K562 (cell line): ENCODE measurements around the gene KLHL29. TPM values are rescaled to one million over a fixed set of nuclear protein-coding genes. Genes with fewer than 3 reads are reported as not detected.

Experiments used
- ATAC-seq: fragments of 200-7000 bp; cut with Tn5 transposase; 3 replicates; pipeline ENCODE4 v1.9.1; 2020; ENCODE audit warnings: moderate library complexity
- BruUV-seq: library from RNA; stranded (reverse); fragments of 400-500 nt; replicated peaks from 2 replicates; lab custom pipeline; 2021; lab: Mats Ljungman, UMichigan
- CTCF ChIA-PET: fragments of 300-600 bp; formaldehyde crosslinking; extraction: SDS; loops from one replicate; lab custom pipeline; 2021; ENCODE audit warnings: low intra/inter-chr PET ratio; lab: Yijun Ruan, JAX
- POLR2A ChIA-PET: fragments of 300-600, 350-650 bp; sonication (Branson Sonifier 250); formaldehyde crosslinking; extraction: SDS; loops from one replicate; lab custom pipeline; 2021; ENCODE audit warnings: antibody characterized with exemption, inconsistent platforms; lab: Yijun Ruan, JAX
- DNase-seq, 4 experiments: peaks; one replicate each; pipeline versions ENCODE4 v3.0.0 to v3.0.0-alpha.2; 2011 to 2018; ENCODE audit warnings: low spot score in 3 of 4, mixed read lengths in 3 of 4; ENCODE audit errors: extremely low read depth in 1 of 4
- FAIRE-seq: peaks from 2 replicates; lab custom pipeline; 2011; peaks lifted over from hg19 to GRCh38; lab: Jason Lieb, UNC
- H2AFZ ChIP-seq: 2 replicates; pipeline ENCODE4 v1.6.0; 2011; ENCODE audit warnings: low read depth, low read length, control low read depth, inconsistent platforms
- H3K27ac ChIP-seq: fragments of 200-600 bp; 3 replicates; pipeline ENCODE4 v1.8.0; 2011; ENCODE audit warnings: low read depth, mild to moderate bottlenecking, control low read depth, inconsistent platforms, low read length, moderate library complexity, mixed read lengths; ENCODE audit errors: extremely low read depth
- H3K27me3 ChIP-seq, 2 experiments: fragments of 300-600 bp in 1 of 2; 2 replicates in 1 of 2; 3 replicates in 1 of 2; pipeline versions ENCODE4 v1.6.0 to v1.8.0; 2011; ENCODE audit warnings: inconsistent platforms in 2 of 2, low read length in 2 of 2, mild to moderate bottlenecking in 1 of 2, mixed read lengths in 1 of 2, moderate library complexity in 1 of 2; ENCODE audit not compliant: control insufficient read depth in 2 of 2, insufficient read depth in 2 of 2
- H3K36me3 ChIP-seq: fragments of 300-600 bp; 3 replicates; pipeline ENCODE4 v1.8.0; 2011; ENCODE audit warnings: mild to moderate bottlenecking, low read length, inconsistent platforms; ENCODE audit not compliant: control insufficient read depth, insufficient read depth
- H3K4me1 ChIP-seq, 2 experiments: fragments of 200-600 bp in 1 of 2; replicated peaks in 1 of 2; 2 replicates in 1 of 2; 3 replicates in 1 of 2; pipeline versions ENCODE4 v1.5.1 to v1.8.0; 2011; ENCODE audit warnings: inconsistent platforms in 2 of 2, low read length in 2 of 2, mild to moderate bottlenecking in 1 of 2, mixed read lengths in 1 of 2, moderate library complexity in 1 of 2; ENCODE audit not compliant: control insufficient read depth in 2 of 2, insufficient read depth in 2 of 2
- H3K4me2 ChIP-seq: 2 replicates; pipeline ENCODE4 v1.6.1; 2011; ENCODE audit warnings: low read length, control low read depth, inconsistent platforms, mixed read lengths; ENCODE audit not compliant: insufficient read depth
- H3K4me3 ChIP-seq: fragments of 200-600 bp; sonication (generic), shearing (Covaris generic); 2 replicates; pipeline ENCODE4 v1.5.1; 2016; ENCODE audit warnings: control low read depth, inconsistent platforms
- H3K79me2 ChIP-seq: fragments of 200-600 bp; 3 replicates; pipeline ENCODE4 v1.8.0; 2011; ENCODE audit warnings: low read length, inconsistent platforms; ENCODE audit not compliant: control insufficient read depth, insufficient read depth
- H3K9ac ChIP-seq, 2 experiments: 2 replicates each; pipeline versions ENCODE4 v1.6.0 to v1.6.1; 2011; ENCODE audit warnings: low read depth in 2 of 2, low read length in 2 of 2, control low read depth in 1 of 2, inconsistent platforms in 1 of 2, mild to moderate bottlenecking in 1 of 2, mixed read lengths in 1 of 2; ENCODE audit not compliant: insufficient read depth in 1 of 2
- H3K9me1 ChIP-seq: one replicate; pipeline ENCODE4 v1.6.0; 2011; ENCODE audit warnings: inconsistent platforms, mild to moderate bottlenecking, low read length, moderate library complexity; ENCODE audit not compliant: control insufficient read depth, insufficient read depth
- H3K9me3 ChIP-seq: replicated peaks from 2 replicates; pipeline ENCODE4 v1.5.1; 2011; ENCODE audit warnings: low read depth, low read length, inconsistent platforms; ENCODE audit not compliant: control insufficient read depth, insufficient read depth
- H4K20me1 ChIP-seq: replicated peaks from 2 replicates; pipeline ENCODE4 v1.6.1; 2011; ENCODE audit warnings: low read length, inconsistent platforms, mixed read lengths; ENCODE audit not compliant: control insufficient read depth, insufficient read depth
- CREB5 ChIP-seq: fragments of 250-450 bp; sonication (Bioruptor Pico); IDR thresholded peaks from 2 replicates; pipeline ENCODE4 v1.5.0; 2020; ENCODE audit warnings: mild to moderate bottlenecking
- DPF2 ChIP-seq: fragments of 450-650 bp; IDR thresholded peaks from 2 replicates; pipeline ENCODE4 v1.6.1; 2016
- ETS2 ChIP-seq: IDR thresholded peaks from 2 replicates; pipeline ENCODE4 v1.6.1; 2016; ENCODE audit warnings: borderline replicate concordance, missing genetic modification characterization, mild to moderate bottlenecking, moderate library complexity, missing compliant biosample characterization; ENCODE audit not compliant: poor library complexity, severe bottlenecking
- GATAD2A ChIP-seq: fragments of 450-650 bp; IDR thresholded peaks from 2 replicates; pipeline ENCODE4 v1.6.1; 2017
- GTF2B ChIP-seq: IDR thresholded peaks from 2 replicates; pipeline ENCODE4 v1.6.1; 2011; ENCODE audit not compliant: insufficient read length; ENCODE audit errors: extremely low read depth
- HOMEZ ChIP-seq: fragments of 250-450 bp; sonication (Bioruptor Pico); IDR thresholded peaks from 2 replicates; pipeline ENCODE4 v1.4.0; 2020; ENCODE audit warnings: mild to moderate bottlenecking, moderate library complexity
- MTF1 ChIP-seq: fragments of 250-450 bp; sonication (Bioruptor Pico); IDR thresholded peaks from 2 replicates; pipeline ENCODE4 v1.9.0; 2021; ENCODE audit warnings: moderate library complexity, mild to moderate bottlenecking, inconsistent platforms, borderline replicate concordance
- PTRF ChIP-seq: fragments of 450-650 bp; IDR thresholded peaks from 2 replicates; pipeline ENCODE4 v1.6.1; 2016; ENCODE audit warnings: mild to moderate bottlenecking, missing genetic modification characterization, missing compliant biosample characterization
- ZBTB1 ChIP-seq: sonication (generic); formaldehyde crosslinking; IDR thresholded peaks from 2 replicates; pipeline ENCODE4 v1.8.1; 2023; ENCODE audit warnings: missing genetic modification reagents, low read depth, mild to moderate bottlenecking, borderline replicate concordance
- WGBS: fragments of 100-300 bp; shearing (Covaris generic); methylation state at CpG from one replicate; pipeline ENCODE4 v1.1.6; 2016; ENCODE audit warnings: low coverage, mixed read lengths; ENCODE audit not compliant: insufficient coverage; ENCODE audit errors: missing lambda C conversion rate; 5-methylcytosine and 5-hydroxymethylcytosine counted together
- in situ Hi-C: fragments of 300-500 bp; cut with MboI; formaldehyde crosslinking; loops from 4 replicates; pipeline ENCODE4 v1.15.0; 2018; ENCODE audit warnings: inconsistent platforms, mixed read lengths
- intact Hi-C: fragments of 100-400 bp; cut with micrococcal nuclease; formaldehyde crosslinking; loops from 2 replicates; pipeline ENCODE4 v1.14.2; 2022
- polyA plus RNA-seq, 8 experiments: library from polyadenylated mRNA; depleted of rRNA in 4 of 8; stranded (reverse) in 5 of 8; unstranded in 3 of 8; fragments of >200 nt; fragmentation: Nextera tagmentation in 2 of 8; fragmentation: Illumina TruSeq in 1 of 8; extraction: Ambion mirVana in 2 of 8; extraction: Trizol in 1 of 8; gene quantifications; 2 replicates each; pipeline versions ENCODE4 v1.2.1 to v1.2.3, GENCODE V29; 2011 to 2014; ENCODE audit warnings: inconsistent platforms in 1 of 8, missing spikeins in 1 of 8
- total RNA-seq, 7 experiments: library from RNA; depleted of rRNA in 6 of 7; stranded (reverse); fragments of >200 nt in 6 of 7; fragmentation: Illumina TruSeq in 2 of 7; extraction: Trizol in 2 of 7; gene quantifications; 2 replicates each; pipeline versions ENCODE4 v1.2.1 to v1.2.3, GENCODE V29; 2011 to 2021; ENCODE audit warnings: low replicate concordance in 1 of 7
- TF ChIP-seq, protein P1 (sequence below): sonication (generic); IDR thresholded peaks from 2 replicates; pipeline ENCODE4 v1.6.1; 2016
- TF ChIP-seq, protein P2 (sequence below), 2 experiments: IDR thresholded peaks; 2 replicates each; pipeline ENCODE4 v1.6.1; 2012; ENCODE audit warnings: improper control_type of control experiment in 2 of 2, low read depth in 2 of 2, low read length in 2 of 2, borderline replicate concordance in 1 of 2

Gene KLHL29
- total and polyA plus RNA-seq, 9 of the 15 experiments (the other 6 are each of a cell fraction or from before 2014, with no cell fraction given), result 0.03 to 0.31 (median 0.08) TPM; not detected in 1

GRCh38 chr2:23586741-23587306 is 201.8 kb downstream of the KLHL29 start (continued):
- no peak for TF ChIP-seq GTF2B
- TF ChIP-seq CREB5, result no peak
- TF ChIP-seq MTF1, result no peak
- TF ChIP-seq DPF2, result no peak
- TF ChIP-seq PTRF (tag), result no peak
- no peak for TF ChIP-seq ZBTB1 (CRISPR knock-in tag)
- TF ChIP-seq ETS2 (tag), result no peak

DNA sequence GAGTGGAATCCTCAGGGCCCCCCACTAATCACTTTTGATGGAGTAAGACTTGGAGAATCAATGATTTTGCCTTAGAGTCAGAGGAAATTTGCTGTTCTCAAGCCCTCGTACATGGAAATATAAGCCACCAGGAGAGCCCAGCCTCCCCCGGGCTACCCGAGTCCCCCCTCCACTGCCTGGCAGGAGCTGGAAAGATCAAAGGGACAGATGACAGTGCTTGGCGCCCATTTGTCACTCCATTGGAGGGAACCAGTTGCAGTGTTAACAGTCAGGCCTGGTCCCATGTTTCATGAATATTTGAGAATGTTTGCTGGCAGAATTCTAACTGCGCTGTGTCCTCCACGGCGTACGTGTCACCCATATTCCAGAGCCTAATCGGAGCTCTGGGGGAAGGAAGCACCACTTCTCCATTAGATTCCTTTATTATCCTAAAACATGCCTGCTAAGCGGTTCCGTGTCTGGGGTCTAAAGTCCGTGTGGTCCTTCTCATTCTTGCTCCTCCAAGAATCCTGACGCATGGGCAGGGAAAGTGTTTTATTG is 202.4 kb downstream of the KLHL29 start:
- H3K9me3 ChIP-seq, result no peaks in the 10 kb centered on the region
- in situ Hi-C loops, result no loop called here
- H3K9ac ChIP-seq, result no peak overlapping the region
- no peaks in the 10 kb centered on the region for H3K79me2 ChIP-seq
- H3K27me3 ChIP-seq, result peaks cover 64 to 88% of the 10 kb centered on the region in 2 experiments
- ATAC-seq (no peak), DNase-seq (no peak), FAIRE-seq (no peak)
- H3K4me1 ChIP-seq, result no peaks in the 10 kb centered on the region
- no peak overlapping the region for H3K4me3 ChIP-seq
- no peak overlapping the region for H3K4me2 ChIP-seq
- WGBS, result 1% methylated on average over 13 of the region's 13 CpGs
- no peaks in the 10 kb centered on the region for H3K36me3 ChIP-seq
- no TSS peak for BruUV-seq
- no peaks in the 10 kb centered on the region for H3K9me1 ChIP-seq
- H4K20me1 ChIP-seq, result peaks cover 4% of the 10 kb centered on the region; the same call in 1 of the 2 replicates
- CTCF ChIA-PET, result no interaction called here
- intact Hi-C loops, result no loop called here
- no peak overlapping the region for H2AFZ ChIP-seq
- POLR2A ChIA-PET, result no interaction called here
- no peak overlapping the region for H3K27ac ChIP-seq
- TF ChIP-seq, protein P1, sequence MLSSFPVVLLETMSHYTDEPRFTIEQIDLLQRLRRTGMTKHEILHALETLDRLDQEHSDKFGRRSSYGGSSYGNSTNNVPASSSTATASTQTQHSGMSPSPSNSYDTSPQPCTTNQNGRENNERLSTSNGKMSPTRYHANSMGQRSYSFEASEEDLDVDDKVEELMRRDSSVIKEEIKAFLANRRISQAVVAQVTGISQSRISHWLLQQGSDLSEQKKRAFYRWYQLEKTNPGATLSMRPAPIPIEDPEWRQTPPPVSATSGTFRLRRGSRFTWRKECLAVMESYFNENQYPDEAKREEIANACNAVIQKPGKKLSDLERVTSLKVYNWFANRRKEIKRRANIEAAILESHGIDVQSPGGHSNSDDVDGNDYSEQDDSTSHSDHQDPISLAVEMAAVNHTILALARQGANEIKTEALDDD, result no peak
- TF ChIP-seq, protein P2, sequence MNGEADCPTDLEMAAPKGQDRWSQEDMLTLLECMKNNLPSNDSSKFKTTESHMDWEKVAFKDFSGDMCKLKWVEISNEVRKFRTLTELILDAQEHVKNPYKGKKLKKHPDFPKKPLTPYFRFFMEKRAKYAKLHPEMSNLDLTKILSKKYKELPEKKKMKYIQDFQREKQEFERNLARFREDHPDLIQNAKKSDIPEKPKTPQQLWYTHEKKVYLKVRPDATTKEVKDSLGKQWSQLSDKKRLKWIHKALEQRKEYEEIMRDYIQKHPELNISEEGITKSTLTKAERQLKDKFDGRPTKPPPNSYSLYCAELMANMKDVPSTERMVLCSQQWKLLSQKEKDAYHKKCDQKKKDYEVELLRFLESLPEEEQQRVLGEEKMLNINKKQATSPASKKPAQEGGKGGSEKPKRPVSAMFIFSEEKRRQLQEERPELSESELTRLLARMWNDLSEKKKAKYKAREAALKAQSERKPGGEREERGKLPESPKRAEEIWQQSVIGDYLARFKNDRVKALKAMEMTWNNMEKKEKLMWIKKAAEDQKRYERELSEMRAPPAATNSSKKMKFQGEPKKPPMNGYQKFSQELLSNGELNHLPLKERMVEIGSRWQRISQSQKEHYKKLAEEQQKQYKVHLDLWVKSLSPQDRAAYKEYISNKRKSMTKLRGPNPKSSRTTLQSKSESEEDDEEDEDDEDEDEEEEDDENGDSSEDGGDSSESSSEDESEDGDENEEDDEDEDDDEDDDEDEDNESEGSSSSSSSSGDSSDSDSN (IDR thresholded peaks at IDR 0.05; ENCODE audit: borderline replicate concordance in 1 of 2, low read depth in 2 of 2, low read length in 2 of 2), result no peak
- no peak for TF ChIP-seq GATAD2A
- no peak for TF ChIP-seq HOMEZ (CRISPR knock-in tag)
